GM23338 (cell line): Measurements from ENCODE around the gene S100A14. TPM values are rescaled to one million over a fixed set of nuclear protein-coding genes. Genes with fewer than 3 reads are reported as not detected.

Experiments
- ATAC-seq: fragments of 200-7000 bp; cut with Tn5 transposase; 3 replicates; pipeline ENCODE4 v1.9.1; 2020
- DNase-seq: peaks from one replicate; pipeline ENCODE4 v3.0.0-alpha.2; 2015; ENCODE audit warnings: low spot score
- H2AFZ ChIP-seq: fragments of 200-600 bp; sonication (generic); 2 replicates; pipeline ENCODE4 v1.8.0; 2016; ENCODE audit warnings: antibody characterized with exemption, mild to moderate bottlenecking, moderate library complexity
- H3F3A ChIP-seq: fragments of 200-600 bp; sonication (generic); replicated peaks from 2 replicates; pipeline ENCODE4 v1.8.0; 2017; ENCODE audit warnings: antibody characterized with exemption, mixed run types, low read depth
- H3K27ac ChIP-seq: fragments of 200-600 bp; sonication (generic); 2 replicates; pipeline ENCODE4 v1.6.1; 2016; ENCODE audit warnings: low read depth
- H3K27me3 ChIP-seq: fragments of 200-600 bp; sonication (generic); 2 replicates; pipeline ENCODE4 v1.8.0; 2016; ENCODE audit warnings: mild to moderate bottlenecking, mixed run types, moderate library complexity; ENCODE audit not compliant: insufficient read depth
- H3K36me3 ChIP-seq: fragments of 200-600 bp; sonication (generic); 2 replicates; pipeline ENCODE4 v1.8.0; 2016; ENCODE audit warnings: mild to moderate bottlenecking; ENCODE audit not compliant: insufficient read depth
- H3K4me1 ChIP-seq: fragments of 200-600 bp; sonication (generic); 2 replicates; pipeline ENCODE4 v1.8.0; 2016; ENCODE audit warnings: mild to moderate bottlenecking, moderate library complexity; ENCODE audit not compliant: insufficient read depth
- H3K4me2 ChIP-seq: fragments of 200-600 bp; sonication (generic); 2 replicates; pipeline ENCODE4 v1.7.1; 2017; ENCODE audit warnings: mixed run types
- H3K4me3 ChIP-seq: fragments of 200-600 bp; sonication (generic); 2 replicates; pipeline ENCODE4 v1.6.1; 2016; ENCODE audit warnings: mixed run types
- H3K79me2 ChIP-seq: fragments of 200-600 bp; sonication (generic); replicated peaks from 2 replicates; pipeline ENCODE4 v1.8.0; 2017; ENCODE audit warnings: mild to moderate bottlenecking; ENCODE audit not compliant: insufficient read depth
- H3K9me2 ChIP-seq: fragments of 200-600 bp; sonication (generic); 2 replicates; pipeline ENCODE4 v1.8.0; 2017; ENCODE audit not compliant: insufficient read depth
- H4K20me1 ChIP-seq: fragments of 200-600 bp; sonication (generic); replicated peaks from 2 replicates; pipeline ENCODE4 v1.8.0; 2017; ENCODE audit warnings: mild to moderate bottlenecking; ENCODE audit not compliant: insufficient read depth
- H3K27ac Mint-ChIP-seq: 2 replicates; pipeline ENCODE4 v1.8.0; 2020; ENCODE audit warnings: inconsistent platforms, mild to moderate bottlenecking, moderate library complexity, mixed read lengths
- H3K27me3 Mint-ChIP-seq: 3 replicates; pipeline ENCODE4 v1.8.0; 2022; ENCODE audit warnings: low read depth, mild to moderate bottlenecking, moderate library complexity, mixed read lengths, inconsistent platforms; ENCODE audit not compliant: insufficient read depth, poor library complexity
- H3K36me3 Mint-ChIP-seq: 3 replicates; pipeline ENCODE4 v1.8.0; 2021; ENCODE audit warnings: low read depth, mild to moderate bottlenecking, inconsistent platforms, moderate library complexity, mixed read lengths
- H3K4me1 Mint-ChIP-seq: 3 replicates; pipeline ENCODE4 v1.8.0; 2020; ENCODE audit warnings: mild to moderate bottlenecking, inconsistent platforms, mixed read lengths
- H3K4me3 Mint-ChIP-seq: 3 replicates; pipeline ENCODE4 v1.8.0; 2021; ENCODE audit warnings: moderate library complexity, mild to moderate bottlenecking, inconsistent platforms, mixed read lengths
- H3K9me3 Mint-ChIP-seq: 3 replicates; pipeline ENCODE4 v1.8.0; 2020; ENCODE audit warnings: moderate library complexity, mild to moderate bottlenecking, inconsistent platforms, mixed read lengths
- CREB1 ChIP-seq: fragments of 250-450 bp; sonication (Bioruptor Pico); IDR thresholded peaks from 2 replicates; pipeline ENCODE4 v1.5.0; 2020; ENCODE audit warnings: low read depth, mild to moderate bottlenecking, moderate library complexity
- CTCF ChIP-seq, 2 experiments: fragments of 200-600 bp in 1 of 2; sonication (generic) in 1 of 2; conservative IDR thresholded peaks; 2 replicates each; pipeline versions ENCODE4 v1.5.1 to v1.6.1; 2016 to 2017; ENCODE audit warnings: antibody characterized with exemption in 2 of 2, low read depth in 2 of 2, mild to moderate bottlenecking in 2 of 2, moderate library complexity in 1 of 2
- ETS1 ChIP-seq: IDR thresholded peaks from 2 replicates; pipeline ENCODE4 v1.6.1; 2016; ENCODE audit warnings: antibody characterized with exemption
- EZH2 ChIP-seq: fragments of 200-600 bp; sonication (generic); IDR thresholded peaks from one replicate; pipeline ENCODE4 v1.8.0; 2017; ENCODE audit warnings: antibody characterized with exemption, mild to moderate bottlenecking, low read depth; ENCODE audit not compliant: unreplicated experiment
- EZH2phosphoT487 ChIP-seq: fragments of 200-600 bp; sonication (generic); IDR thresholded peaks from one replicate; pipeline ENCODE4 v1.8.1; 2018; ENCODE audit warnings: antibody characterized with exemption; ENCODE audit not compliant: unreplicated experiment
- JUNB ChIP-seq: IDR thresholded peaks from one replicate; pipeline ENCODE4 v1.6.1; 2016; ENCODE audit warnings: antibody characterized with exemption; ENCODE audit not compliant: unreplicated experiment
- NANOG ChIP-seq: IDR thresholded peaks from 2 replicates; pipeline ENCODE4 v1.6.1; 2016; ENCODE audit warnings: antibody characterized with exemption, borderline replicate concordance
- POLR2AphosphoS5 ChIP-seq: IDR thresholded peaks from 2 replicates; pipeline ENCODE4 v1.6.1; 2016; ENCODE audit warnings: antibody characterized with exemption, low read depth
- REST ChIP-seq: IDR thresholded peaks from one replicate; pipeline ENCODE4 v1.6.1; 2018; ENCODE audit warnings: antibody characterized with exemption; ENCODE audit not compliant: unreplicated experiment
- STAT1 ChIP-seq: IDR thresholded peaks from one replicate; pipeline ENCODE4 v1.6.1; 2016; ENCODE audit warnings: antibody characterized with exemption; ENCODE audit not compliant: unreplicated experiment
- ZNF114 ChIP-seq: fragments of 250-450 bp; sonication (Bioruptor Pico); IDR thresholded peaks from 2 replicates; pipeline ENCODE4 v1.5.0; 2020; ENCODE audit warnings: mild to moderate bottlenecking, moderate library complexity
- ZNF331 ChIP-seq: fragments of 250-450 bp; sonication (Bioruptor Pico); IDR thresholded peaks from 2 replicates; pipeline ENCODE4 v1.5.0; 2020; ENCODE audit warnings: low read depth, mild to moderate bottlenecking, moderate library complexity
- ZNF462 ChIP-seq: fragments of 250-450 bp; sonication (Bioruptor Pico); IDR thresholded peaks from 2 replicates; pipeline ENCODE4 v1.5.0; 2020; ENCODE audit warnings: mild to moderate bottlenecking, moderate library complexity
- polyA plus RNA-seq: library from polyadenylated mRNA; unstranded; fragments of >200 nt; fragmentation: Nextera tagmentation; extraction: Ambion mirVana; gene quantifications from 2 replicates; pipeline ENCODE4 v1.2.1, GENCODE V29; 2016
- total RNA-seq: library from RNA; depleted of rRNA; stranded (reverse); fragments of >200 nt; shearing (Covaris generic); gene quantifications from 2 replicates; pipeline ENCODE4 v1.2.3, GENCODE V29; 2014

S100A14 gene
- total and polyA plus RNA-seq, 2 experiments from 2014 or later: 0.28 to 0.53 TPM

GRCh38 chr1:153642161-153642560 lies 26.0 kb upstream of the S100A14 start:
- no peak overlapping the region for H2AFZ ChIP-seq
- H3K27me3 ChIP-seq: no peaks in the 10 kb centered on the region
- no peak overlapping the region for H3K4me3 Mint-ChIP-seq
- H3F3A ChIP-seq: peaks cover 56% of the 10 kb centered on the region
- no peaks in the 10 kb centered on the region for H3K9me3 Mint-ChIP-seq
- H4K20me1 ChIP-seq: peaks cover 55% of the 10 kb centered on the region
- no peak for TF ChIP-seq CTCF (conservative IDR thresholded peaks at IDR 0.05; ENCODE audit: low read depth in 2 of 2)
- TF ChIP-seq REST: no peak
- no peak for TF ChIP-seq ZNF331 (CRISPR knock-in tag)
- TF ChIP-seq ETS1: no peak
- no peak for TF ChIP-seq EZH2phosphoT487
- no peak for TF ChIP-seq NANOG
- no peak for TF ChIP-seq ZNF462 (CRISPR knock-in tag)
- no peak for TF ChIP-seq STAT1
- no peak for TF ChIP-seq POLR2AphosphoS5
- no peak for TF ChIP-seq JUNB
- no peak for TF ChIP-seq CREB1 (CRISPR knock-in tag)
- no peak for TF ChIP-seq EZH2
- TF ChIP-seq ZNF114 (CRISPR knock-in tag): no peak
- peaks cover 2% of the 10 kb centered on the region; the same call in 2 of the 3 replicates for H3K4me1 Mint-ChIP-seq
- no peak overlapping the region for H3K4me3 ChIP-seq
- H3K4me2 ChIP-seq: no peak overlapping the region
- no peak overlapping the region for H3K27ac ChIP-seq
- H3K4me1 ChIP-seq: no peaks in the 10 kb centered on the region
- peaks cover 42% of the 10 kb centered on the region for H3K79me2 ChIP-seq
- peaks cover 3% of the 10 kb centered on the region for H3K27me3 Mint-ChIP-seq
- H3K27ac Mint-ChIP-seq: no peak overlapping the region
- H3K9me2 ChIP-seq: no peaks in the 10 kb centered on the region
- H3K36me3 Mint-ChIP-seq: peaks cover 93% of the 10 kb centered on the region
- DNase-seq (no peak), ATAC-seq (no peak)
- H3K36me3 ChIP-seq: peaks cover 84% of the 10 kb centered on the region
